ENCODE data around the gene CD81.

CD81 gene

DNA sequence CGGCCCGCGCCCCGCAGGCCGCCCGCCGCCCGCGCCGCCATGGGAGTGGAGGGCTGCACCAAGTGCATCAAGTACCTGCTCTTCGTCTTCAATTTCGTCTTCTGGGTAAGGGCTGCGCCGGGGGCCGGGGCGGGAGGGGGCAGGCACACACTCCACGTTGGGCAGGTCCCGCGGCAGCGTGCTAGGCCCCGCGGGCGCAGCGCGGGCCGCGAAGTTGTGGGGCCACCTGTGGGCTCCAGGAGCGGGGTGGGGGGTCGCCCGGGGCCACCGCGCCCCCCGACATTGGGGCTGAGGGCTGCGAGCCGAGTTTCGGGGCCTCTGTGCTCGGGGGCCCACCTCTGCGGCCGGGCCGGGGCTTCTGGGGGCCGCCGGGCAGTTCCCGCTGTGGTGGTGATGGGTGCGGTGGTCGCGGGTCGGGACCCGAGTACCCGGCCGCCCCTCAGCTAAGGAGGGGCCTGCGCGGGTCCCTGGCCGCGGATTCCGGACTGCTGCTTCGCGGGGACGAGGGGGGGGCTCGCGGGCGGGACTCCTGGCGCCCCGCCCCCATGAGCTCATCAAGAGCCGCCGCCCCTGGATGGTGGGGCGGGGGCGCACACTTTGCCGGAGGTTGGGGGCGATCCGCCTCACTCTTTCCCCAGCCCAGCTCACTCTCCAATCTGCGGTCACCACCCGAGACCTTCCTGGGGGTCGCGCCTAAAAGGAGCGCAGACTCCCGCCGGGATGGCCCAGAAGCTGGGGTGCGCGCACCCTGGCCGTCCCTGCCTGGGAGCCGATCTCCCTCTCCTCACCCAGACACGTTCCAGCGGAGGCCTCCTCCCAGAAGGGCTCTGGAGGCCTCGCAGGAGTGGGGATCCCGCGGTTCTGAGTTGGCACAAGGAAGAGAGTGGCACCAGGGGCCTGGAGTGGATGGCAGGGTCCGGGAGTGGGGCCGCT is 667 bp downstream of the CD81 start:
- peak; percentile 53 for DNase-seq

DNA sequence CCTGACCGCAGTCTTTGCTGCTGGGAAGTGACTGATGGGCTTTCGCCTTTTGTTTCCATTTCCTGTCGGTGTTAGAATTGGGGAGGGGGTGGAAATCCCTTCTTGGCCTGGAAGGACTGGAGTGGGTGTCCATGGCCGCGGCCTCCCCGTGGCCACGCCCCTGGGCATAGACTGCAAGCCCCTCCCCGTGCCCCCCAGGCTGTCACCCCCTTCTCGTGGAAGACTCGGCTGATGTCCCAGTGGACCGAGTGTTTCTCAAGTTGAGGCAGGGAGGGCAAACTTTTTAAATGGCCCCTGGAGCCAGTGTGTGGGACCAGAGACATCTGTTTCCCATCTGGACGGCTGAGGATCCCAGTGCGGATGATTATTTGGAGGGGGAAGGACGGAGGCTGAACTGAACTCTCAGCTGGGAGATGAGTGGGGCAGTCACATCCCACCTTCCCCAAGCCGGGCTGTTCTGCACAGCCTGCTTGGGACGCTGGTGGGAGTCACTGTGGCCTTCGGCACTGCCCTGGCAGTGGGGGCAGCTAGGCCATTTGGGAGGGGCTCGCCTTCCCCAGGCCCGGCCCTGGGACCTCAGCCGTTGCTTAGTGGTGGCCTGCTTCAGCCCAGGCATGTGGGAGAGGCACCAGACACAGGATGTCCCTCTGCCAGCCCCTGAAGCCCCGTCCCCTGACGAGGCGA is 1.6 kb downstream of the CD81 start:
- no peak for DNase-seq

- no peak for DNase-seq
These were observed 2.5 kb downstream of the CD81 start for GRCh38 chr11:2379466-2380174.

DNA sequence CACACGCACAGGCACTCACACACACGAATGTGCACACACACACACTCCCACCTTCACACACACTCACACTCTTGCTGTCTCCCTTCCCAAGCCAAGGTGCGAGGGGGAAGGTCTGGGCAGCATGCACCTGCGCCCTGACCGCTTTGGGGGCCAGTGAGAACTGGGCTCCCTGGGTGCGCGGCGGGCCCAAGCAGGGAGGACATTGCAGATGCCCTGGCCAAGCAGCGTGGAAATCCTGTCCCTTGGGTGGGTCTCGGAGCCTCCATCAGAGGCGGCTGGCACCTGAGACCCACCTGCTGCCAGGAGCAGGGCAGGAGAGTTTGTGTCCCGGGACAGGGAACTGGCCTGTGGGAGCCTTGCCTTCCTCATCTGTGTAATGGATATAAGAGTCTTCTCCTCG is 3.3 kb downstream of the CD81 start:
- DNase-seq = no peak

DNA sequence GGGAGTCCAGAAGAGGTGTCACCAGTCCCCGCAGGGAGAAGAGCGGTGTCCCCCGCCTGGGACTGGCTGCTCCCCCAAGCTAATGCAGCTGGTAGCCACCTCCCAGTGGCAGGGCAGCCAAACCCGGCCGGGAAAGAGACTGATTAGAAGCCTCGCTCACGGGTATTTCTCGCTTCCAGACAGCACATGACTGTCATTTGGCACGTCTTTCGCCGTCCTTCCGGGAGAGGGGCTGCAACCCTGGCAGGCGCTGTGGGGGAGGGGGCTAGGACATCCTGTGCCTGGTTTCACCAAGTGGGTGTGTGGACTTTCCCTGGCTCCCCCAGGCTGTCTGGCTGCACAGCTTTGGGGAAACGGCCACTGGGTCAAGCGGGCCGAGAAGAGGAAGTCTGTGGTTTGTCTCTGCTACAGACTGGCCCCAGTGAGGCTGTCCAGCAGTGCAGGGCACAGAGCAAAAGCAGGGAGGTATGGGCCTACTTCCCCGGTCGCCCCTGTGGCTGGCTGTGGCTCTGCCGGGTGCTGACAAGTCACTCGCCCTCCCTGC is 3.8 kb downstream of the CD81 start:
- DNase-seq = no peak

DNA sequence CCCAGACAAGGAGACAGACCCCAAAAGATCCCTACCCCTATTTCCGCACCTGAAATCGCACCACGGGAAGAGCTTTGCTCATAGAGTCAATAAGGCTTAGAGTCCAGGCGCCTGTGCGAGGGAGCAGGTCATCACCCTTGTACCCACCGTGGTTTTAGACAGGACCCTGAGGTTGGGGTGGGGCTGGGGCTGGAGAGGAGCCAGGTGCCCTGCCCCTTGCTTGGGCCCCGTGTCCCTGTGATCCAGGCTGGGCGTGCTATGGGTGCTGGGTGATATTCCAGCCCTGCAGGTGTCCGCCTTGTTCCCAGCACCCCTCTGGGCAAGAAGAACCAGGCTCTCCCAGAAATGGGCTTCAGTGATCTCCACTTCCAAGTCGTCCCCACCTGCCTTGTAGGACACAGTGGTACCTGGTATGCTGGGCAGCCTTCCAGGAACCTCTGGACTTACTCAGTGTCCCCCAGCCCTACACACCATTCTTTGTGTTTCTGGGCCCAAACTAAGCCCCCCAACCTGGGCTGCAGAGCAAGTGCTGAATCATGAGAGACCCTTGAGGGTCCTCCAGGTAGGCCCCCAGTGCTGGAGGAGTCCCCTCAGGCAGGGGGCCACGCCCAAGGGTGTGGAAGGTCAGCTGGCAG is 4.5 kb downstream of the CD81 start:
- no peak for DNase-seq

- DNase-seq = no peak
These were observed 5.0 kb downstream of the CD81 start for GRCh38 chr11:2382129-2382517.

- no peak for DNase-seq
These were observed 6.1 kb downstream of the CD81 start for GRCh38 chr11:2382936-2383851.

DNA sequence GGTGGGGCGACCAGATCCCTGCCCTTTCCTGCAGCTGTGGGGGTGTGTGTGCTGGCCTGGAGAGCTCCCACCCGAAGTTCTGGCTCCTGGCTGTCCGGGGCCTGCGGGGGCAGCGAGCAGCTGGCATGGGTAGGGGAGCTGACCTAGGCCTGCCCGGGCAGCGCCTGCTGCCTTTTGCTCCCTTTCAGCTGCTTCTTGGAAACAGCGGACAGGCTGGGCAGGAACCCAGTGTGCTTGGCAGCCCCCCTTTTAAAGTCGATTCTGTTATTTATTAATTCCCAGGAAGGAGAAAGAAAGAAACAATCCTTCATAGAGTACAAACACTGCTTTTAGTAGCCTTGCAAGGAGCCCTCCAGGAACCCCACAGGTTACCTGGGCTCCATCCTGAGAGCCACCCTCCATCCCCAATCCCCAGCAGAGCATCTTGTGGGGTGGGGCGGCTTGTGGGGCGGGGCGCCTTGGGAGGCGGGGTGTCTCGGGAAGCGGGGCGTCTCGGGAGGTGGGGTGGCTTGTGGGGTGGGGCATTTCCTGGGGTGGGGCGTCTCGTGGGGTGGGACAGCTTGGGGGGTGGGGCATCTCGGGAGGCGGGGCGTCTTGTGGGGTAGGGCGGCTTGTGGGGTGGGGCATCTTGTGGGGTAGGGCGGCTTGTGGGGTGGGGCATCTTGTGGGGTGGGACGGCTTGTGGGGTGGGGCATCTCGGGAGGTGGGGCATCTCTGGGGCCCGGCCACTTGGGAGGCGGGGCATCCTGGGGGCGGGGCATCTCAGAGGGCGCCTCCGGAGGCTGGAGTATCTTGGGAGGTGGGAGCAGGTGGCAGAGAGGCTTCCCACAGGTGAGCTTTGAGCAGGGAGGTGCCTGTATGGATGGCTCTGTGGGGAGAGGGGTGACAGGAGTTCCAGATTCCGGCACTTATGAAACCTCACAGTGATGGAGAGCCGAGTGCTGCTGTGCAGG is 7.0 kb downstream of the CD81 start:
- DNase-seq = peak; percentile 76

- DNase-seq = no peak
These were observed 8.3 kb downstream of the CD81 start for GRCh38 chr11:2385156-2386151.

DNA sequence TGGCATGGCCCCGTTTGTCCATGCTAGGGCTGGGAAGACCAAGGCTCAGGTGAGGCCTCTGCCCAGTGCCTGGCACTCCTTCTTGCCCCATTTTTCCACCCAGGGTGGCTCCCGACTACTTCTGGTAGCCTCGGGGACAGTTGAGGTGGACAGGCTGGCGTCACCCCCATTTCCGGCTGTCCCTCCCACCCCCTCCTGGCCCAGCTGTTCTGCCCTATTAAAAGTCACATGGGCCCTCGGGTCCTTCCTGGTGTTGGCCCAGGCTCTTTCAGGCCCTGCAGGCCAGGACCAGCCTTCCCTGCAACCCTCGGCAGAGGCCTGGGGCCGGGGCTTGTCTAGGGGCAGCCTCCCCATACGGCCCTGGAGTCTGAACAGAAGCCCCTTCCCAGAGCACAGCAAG is 9.5 kb downstream of the CD81 start:
- no peak for DNase-seq

DNA sequence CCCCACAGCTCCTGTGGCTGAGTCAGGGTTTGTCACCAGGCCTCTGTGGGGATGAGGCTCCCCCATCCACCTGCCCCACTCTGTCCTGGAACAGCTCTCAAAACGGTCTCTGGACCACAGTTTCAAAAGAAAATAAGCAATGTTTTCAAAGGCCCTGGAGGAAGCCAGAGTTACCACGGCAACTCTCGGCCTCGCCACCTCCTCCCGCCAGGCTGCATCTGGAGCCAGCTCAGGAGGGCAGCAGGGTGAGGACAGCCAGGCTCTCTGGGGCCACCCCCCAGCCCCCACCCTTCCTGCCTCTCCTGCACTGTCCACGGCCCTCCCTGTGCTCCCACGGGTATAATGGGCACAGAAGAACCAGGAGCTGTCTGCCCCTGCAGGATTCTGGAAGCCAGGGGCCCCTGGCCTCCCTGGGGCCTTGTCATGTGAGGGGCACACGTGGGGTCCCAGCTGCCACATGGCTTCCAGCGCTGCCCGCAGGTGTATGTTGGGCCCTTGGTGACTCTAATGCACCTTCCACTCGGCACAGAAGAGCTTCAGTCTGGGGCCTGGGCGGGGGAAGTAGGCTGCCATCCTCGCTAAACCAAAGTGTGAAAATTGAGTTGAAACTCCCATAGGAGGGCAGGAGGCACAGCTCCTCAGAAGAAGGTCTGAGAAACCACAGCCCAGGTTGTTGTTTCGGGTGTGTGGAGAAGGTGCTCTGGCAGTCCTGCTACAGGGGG is 10.3 kb downstream of the CD81 start:
- peak; percentile 57 for DNase-seq

DNA sequence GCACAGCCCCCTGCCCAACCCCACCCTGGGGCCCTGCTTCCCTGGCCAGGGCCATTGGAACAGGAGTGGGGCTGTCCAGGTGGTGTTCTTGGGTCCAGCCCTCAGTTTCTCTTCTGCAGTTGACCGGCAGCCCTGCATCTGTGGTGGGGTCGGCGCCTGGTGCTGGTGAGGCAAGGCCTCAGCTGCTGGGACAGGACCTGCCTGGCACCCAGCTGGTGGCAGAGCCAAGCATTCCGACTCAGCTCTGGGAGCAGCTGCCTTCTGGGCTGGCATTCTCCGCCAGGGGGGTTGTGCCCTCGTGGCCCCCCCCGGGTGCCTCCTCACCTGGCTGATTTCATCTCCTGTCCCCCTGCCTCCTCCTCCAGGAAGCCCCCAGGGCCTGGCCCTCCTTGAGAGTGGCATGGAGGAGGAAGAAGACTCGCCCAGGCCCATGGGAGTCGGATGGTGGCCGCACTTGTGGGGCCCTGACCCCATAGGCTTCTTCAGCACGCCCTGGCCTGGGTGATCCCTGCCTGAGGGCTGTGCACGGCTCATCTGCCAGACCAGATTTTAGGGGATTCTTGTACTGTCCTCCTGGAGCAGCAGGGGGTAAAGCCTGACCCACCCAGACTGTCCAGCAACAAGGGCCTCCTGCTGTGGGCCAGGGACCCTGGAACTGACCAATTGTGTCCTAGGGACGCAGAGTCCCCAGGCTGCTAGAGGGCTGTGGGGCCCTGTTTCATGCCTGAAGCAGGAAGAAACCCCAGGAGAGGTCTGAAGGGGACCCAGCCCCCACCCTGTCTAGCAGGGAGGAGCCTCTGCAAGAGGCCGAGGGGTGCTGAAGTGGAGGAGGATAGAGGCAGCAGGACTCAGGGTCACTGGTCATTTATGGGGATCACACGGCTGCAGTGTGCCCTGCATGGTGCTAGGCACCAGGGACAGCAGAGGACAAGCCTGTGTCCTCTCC is 11.6 kb downstream of the CD81 start:
- DNase-seq = no peak

DNA sequence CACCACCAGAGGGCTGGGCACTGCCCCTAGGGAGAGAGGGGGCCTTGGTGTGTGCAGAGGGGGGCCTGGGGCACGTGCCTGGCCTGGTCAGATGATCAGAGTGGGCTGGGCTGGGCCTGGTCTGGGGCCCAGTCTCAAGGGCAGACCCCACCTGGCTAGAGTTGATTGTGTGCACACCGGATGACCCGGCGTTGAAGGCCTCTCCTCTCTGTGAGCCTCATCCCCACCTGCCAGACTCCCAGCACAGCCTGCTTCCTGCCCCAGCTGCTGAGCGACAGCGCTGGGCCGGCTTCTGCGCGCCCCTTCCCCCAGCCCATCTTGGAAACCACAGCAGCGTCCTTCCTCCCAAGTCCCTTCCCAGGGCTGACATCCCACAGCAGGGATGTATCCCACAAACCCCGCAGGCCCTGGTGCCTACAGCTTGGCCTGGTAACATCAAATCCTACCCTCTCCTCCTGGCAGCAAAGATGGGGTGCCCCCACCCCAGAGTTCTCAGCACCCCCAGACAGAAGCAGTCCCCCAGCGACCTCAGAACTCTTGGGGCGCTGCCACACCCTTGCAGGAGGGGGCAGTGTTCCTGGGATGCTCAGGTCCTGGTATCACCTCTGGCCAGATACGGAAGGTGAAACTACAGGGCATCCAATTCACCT is 12.4 kb downstream of the CD81 start:
- DNase-seq = no peak

DNA sequence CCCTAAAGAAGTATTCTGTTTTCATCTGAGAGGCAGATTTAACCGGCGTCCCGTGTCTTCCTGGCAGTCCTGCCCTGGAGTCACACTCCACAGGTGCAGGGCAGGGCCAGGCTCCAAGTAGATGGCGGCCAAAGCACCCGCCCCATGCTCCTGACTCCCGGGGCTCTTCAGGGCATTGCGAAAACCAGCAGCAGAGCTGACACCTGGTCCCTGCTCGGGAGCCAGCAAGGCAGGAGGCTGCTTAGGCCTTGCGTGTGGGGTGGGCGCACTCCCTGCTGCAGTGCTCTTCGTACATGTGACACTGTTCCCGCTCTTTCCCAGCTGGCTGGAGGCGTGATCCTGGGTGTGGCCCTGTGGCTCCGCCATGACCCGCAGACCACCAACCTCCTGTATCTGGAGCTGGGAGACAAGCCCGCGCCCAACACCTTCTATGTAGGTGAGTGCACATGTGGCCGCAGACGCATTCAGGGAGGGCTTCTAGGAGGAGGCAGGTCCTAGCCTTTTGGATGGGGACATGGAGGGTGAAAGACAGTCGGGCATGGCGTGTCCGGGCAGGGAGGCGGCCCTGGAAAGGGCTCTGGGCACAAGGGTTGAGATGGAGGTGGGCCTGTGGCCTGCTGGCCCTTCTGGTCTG is 13.1 kb downstream of the CD81 start:
- DNase-seq = no peak

DNA sequence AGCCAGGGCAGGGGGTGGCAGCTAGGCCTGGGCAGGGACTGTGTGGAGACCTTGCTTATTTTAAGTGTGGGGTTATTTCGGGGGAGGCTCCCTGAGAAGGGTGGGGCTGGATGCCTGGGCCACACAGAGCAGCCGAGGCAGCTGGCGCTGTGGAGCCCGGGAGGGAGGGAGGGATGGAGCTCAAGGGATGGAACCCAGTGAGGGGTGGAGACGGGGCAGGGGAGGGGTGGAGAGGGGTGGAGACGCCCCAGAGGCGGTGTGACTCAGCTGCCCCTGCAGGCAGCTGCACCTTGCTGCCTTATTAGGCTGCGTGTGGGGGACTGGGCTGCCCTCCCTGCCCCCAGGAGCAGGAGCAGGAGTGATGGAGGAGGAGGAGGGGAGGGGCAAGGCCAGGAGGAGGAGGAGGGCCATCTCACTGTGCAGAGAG is 13.6 kb downstream of the CD81 start:
- DNase-seq = no peak
